Lower leg skin (tissue), 3 donors: ENCODE measurements around the gene CACNA1A.
"Not testable (repeated sequence)": the region's sequence is repeated elsewhere in the genome, so short reads cannot be mapped to it uniquely, and the experiment has no call there.

Source experiments
- CTCF ChIP-seq, 3 donors: fragments of 450-650 bp; IDR thresholded peaks; one replicate each; pipeline ENCODE4 v1.5.1; 2016; ENCODE audit warnings: antibody characterized with exemption in 3 of 3, mild to moderate bottlenecking in 3 of 3, moderate library complexity in 2 of 3
- POLR2A ChIP-seq, 2 donors: fragments of 450-650 bp; IDR thresholded peaks; one replicate each; pipeline ENCODE4 v1.6.1; 2016 to 2017; ENCODE audit warnings: antibody characterized with exemption in 2 of 2, mild to moderate bottlenecking in 1 of 2, moderate library complexity in 1 of 2

DNA sequence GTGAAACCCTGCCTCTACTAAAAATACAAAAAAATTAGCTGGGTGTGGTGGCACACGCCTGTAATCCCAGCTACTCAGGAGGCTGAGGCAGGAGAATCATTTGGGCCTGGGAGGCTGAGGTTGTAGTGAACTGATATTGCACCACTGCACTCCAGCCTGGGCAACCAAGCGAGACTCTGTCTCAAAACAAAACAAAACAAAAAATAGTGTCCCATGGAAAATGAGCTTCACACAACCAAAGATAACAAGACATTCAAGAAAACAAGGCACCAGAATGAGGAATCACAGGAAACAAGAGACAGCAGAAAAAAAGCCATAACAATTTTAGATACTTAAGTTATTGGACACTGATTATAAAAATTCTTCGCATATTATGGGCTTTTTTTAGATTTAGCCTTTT is 80.4 kb downstream of the CACNA1A start:
- TF ChIP-seq CTCF, POLR2A (IDR thresholded peaks at IDR 0.05): not testable (repeated sequence)
